GM19328 (cell line): Measurements from ENCODE around the gene ERC2.
"Not testable (repeated sequence)": the region's sequence is repeated elsewhere in the genome, so short reads cannot be mapped to it uniquely, and the experiment has no call there.

Experiments
- ATAC-seq: cut with Tn5 transposase; IDR thresholded peaks from one replicate; pipeline ENCODE4 v1.9.1; 2021; ENCODE audit warnings: mild to moderate bottlenecking, moderate library complexity; ENCODE audit not compliant: unreplicated experiment

Gene ERC2

DNA sequence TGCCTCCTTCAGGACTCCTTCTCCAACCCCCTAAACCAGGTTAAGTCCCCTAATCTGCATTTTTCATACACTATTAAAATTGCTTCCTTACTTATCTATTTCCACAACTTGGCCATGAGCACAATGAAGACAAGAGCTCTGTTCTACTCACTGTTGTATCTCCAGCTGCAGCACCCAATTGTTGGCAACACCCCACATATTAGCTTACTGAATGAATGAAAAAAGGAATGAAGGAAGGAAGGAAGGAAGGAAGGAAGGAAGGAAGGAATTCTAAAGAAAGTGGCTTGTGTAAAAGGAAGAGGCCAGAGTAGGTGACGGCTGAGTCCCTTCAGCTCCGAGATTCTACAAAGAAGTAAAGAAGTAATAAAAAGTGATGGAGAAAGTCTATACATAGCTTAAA, 444.7 kb downstream of the ERC2 start:
- ATAC-seq = no peak

DNA sequence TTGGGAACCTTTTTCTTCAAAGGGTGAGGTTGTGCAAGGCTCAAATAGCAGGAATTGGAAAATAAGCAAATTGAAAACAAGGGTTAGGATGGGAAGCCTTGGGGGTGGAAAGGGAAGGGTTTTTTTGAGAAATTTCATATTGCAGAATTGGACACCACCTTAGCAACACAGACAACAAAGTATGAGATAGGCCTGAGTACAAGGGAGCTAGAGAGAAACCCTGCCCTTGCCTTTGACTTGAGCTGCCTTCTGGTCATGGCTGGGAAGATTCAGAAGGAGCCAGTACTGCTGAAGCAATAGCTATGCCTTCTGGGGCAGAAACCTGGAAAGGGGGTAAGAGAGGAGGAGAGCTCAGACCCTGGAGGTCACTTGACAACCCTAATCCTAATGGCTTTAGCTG, 445.6 kb downstream of the ERC2 start:
- ATAC-seq = no peak

- no peak for ATAC-seq
Observed at GRCh38 chr3:56019490-56020146, 448.6 kb downstream of the ERC2 start.

DNA sequence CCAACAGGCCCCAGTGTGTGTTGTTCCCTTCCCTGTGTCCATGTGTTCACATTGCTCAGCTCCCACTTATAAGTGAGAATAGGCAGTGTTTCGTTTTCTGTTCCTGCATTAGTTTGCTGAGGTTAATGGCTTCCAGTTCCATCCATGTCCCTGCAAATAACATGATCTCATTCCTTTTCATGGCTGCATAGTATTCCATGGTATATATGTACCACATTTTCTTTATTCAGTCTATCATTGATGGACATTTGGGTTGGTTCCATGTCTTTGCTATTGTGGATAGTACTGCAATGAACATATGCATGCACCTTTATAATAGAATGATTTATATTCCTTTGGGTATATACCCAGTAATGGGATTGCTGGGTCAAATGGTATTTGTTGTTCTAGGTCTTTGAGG, 452.9 kb downstream of the ERC2 start:
- not testable (repeated sequence) for ATAC-seq

DNA sequence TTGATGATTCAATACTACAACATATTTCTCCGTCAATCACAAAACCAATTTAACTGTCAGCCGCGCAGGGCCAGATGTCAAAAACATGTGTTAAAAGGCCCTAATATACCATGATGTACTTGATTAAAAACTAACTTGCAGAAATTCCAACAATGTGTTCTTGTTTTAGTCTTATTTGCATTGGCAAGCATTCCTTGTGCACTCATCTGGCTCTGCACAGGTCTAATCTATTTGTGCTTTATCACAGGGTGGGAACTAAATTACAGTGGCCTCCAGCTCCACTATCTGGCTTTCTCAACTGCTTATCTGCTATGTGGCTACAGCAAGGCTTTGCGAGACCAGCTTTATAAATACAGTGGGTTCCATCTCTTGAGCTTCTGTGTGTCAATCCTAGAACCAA, 455.5 kb downstream of the ERC2 start:
- no peak for ATAC-seq

- no peak for ATAC-seq
Observed at GRCh38 chr3:56005196-56005805, 463.0 kb downstream of the ERC2 start.

DNA sequence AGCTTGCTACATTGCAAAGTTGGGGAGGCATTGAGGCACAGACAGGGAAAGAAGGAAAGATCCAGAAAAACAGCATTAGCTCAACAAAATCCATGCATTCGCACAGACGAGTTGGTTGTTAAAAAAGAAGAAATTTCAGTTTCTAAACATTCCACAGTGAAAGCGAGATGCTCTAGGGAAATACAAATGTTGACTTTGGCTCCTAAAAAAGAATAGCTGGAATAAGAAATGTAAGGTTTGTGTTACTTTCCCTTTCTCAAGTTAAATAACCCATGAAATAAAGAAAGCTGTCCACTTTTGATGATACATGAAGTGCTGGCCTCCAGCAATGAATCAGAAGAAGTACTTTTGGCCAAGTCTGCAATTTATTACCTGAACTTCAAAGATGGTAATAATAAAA, 465.1 kb downstream of the ERC2 start:
- no peak for ATAC-seq

GRCh38 chr3:56001991-56002390, 466.3 kb downstream of the ERC2 start:
- ATAC-seq = no peak

- ATAC-seq = no peak
Observed at GRCh38 chr3:56001537-56001936, 466.7 kb downstream of the ERC2 start.

GRCh38 chr3:55989366-55989765, 478.9 kb downstream of the ERC2 start:
- no peak for ATAC-seq

DNA sequence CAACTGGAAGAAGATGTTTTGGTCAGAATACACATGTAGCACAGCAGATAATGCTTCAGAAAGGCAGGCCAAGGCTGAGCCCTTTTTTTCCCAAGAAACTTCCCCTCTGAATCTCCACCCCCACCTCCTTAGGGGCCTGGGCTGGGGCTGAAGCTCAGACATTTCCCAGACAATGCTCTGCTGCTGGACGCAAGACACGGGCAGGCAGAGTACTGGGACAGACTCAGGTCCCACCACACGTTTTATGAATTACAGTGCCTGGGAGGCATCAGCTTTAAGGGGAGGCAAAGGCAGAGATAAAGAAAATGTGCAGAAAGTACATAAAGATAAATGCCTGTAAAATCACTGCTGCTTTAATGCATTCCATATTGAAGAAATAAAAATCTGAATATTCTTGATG, 479.4 kb downstream of the ERC2 start:
- no peak for ATAC-seq

GRCh38 chr3:55984626-55985025, 483.6 kb downstream of the ERC2 start:
- no peak for ATAC-seq

GRCh38 chr3:55978953-55979352, 489.3 kb downstream of the ERC2 start:
- no peak for ATAC-seq

GRCh38 chr3:55974421-55975165, 493.7 kb downstream of the ERC2 start:
- ATAC-seq = no peak

DNA sequence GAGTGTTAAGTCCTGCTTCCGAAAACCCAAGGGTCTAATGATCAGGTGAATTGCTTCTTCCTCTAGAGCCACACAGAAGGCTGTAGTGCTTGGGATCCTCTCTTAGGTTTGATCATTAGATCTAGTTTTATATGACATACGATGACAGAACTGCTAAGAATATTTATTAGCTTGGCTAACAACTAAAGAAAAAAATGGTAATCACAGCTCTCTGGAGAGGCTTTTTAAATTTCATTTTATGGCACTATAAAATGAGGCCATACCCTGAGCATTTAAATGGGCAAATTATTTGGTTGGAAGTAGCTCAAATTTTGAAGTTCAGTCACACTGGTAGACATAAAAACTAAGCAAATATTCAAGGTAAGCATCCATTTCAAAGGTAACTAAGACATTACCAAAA, 498.6 kb downstream of the ERC2 start:
- no peak for ATAC-seq

DNA sequence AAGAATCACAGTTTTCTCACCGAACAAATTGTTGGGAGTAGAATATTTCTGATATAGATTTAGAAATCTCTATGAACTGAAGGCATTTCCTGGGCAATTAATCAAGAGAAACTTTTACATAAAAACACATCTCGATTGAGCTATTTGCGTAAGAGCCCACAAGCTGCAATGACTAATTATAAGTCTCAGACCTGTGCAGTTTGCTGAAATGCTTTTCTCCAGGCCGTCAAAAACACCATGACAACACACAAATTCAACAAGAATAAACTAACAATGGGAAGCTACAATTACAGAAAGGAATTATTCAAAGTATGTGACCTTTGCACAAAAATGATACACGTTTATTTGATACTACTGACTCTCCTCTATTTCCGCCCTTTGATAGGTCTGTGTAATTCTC, 499.9 kb downstream of the ERC2 start:
- no peak for ATAC-seq

GRCh38 chr3:55966566-55966965, 501.7 kb downstream of the ERC2 start:
- ATAC-seq = no peak

DNA sequence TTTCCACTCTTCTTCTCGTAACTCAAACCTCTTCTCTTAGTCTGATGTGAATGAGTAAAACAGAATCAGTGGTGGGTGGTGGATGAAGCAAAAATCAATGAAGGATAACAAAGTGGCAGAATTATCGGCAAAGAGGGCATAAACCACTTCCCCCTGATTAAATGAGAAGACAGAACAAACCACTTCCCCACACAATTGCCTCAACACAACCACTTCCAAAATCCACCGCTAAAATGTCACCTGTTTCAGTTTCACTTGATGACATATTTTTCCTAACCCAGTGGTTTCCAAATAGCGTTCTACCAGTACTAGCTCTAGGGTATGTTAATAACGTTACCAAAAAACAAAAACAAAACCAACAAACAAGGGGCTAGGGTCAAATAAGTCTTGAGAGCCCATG, 502.5 kb downstream of the ERC2 start:
- no peak for ATAC-seq

GRCh38 chr3:55964491-55964985, 503.7 kb downstream of the ERC2 start:
- ATAC-seq = no peak

- ATAC-seq = no peak
Observed at GRCh38 chr3:55963601-55964000, 504.7 kb downstream of the ERC2 start.

DNA sequence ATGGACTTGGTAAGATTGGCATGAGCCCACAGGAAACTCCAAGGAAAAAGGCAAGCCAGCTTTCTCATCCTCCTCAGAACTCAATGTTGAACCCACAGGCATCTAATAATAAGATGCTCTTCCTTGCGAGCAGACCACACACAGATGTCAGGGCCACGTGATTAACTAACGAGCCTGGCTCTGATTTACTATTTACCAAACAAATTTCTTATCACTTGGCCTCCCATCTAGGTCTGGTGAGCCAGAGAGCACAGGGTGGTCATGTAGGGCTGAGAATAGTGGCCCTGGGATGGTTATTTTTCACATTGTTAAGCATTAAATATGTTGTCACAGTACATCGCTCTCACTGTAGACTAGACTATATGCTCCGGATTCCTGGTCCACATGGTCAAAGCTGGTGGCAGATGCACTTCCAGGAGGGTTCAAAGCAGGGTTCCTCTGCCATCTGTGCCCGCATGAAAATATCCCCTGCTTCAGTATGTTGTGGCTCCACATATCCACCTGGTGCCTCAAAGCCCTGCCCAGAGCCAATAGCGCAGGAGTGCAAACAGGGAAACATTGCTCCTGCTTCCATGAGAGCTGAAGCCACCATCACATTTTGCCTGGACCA, 508.7 kb downstream of the ERC2 start:
- ATAC-seq = no peak

DNA sequence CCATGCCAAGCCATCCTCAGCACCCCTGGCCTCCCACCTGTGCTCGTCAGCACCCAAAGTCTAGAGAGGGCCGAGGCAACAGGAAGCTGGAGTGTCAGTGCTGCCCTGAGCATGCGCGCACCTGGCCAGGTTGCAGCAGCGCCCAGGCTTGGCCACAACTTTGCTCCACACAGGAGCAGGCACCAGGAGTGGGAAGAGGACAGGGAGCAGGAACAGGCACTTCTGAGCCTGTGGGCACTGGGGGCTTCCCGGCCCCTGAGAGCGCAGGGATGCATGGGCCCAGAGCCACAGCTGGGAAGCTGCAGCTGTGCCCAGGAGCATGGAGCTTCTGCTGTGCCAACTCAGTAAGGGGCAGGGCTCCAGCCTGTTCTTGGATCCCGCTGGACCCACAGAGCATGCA, 509.7 kb downstream of the ERC2 start:
- ATAC-seq = no peak
